Measurements from ENCODE around the gene OGN.

DNA sequence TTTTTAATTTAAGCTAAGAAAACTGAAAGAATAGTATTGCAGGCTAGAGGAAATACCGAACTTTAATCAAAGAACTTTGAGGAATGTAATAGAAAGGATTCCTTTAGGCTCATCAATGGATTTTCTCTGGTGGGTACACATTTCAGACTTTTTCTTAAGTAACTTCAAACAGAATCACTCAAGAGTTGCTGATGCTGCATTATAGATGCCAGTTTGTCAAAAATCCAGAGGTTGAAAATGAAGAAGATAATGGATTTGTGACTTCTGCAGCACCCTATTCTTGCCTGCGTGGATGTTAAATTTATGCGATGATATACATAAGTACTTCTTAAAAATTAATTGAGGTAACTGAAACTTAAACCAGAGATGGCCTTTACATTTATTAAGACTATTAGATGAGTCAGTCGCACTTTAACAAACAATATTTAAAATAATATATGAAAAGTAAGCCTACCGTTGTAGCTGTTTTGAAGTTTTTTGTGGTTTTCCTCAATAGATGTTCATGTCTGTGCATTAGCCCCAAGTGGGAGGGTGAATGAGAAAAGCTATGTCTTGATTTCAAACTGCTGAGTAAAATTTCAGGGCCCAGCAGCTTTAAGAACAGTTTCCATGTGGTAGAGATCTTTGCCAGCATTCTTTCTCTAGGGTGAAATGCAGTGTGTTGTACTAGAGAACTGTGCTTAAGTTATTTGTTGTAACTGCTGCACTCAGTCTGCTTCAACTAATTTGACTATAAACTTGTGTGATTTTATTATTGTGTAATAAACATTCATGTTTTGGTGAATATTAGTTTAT, at the start of gene OGN:
- TF ChIP-seq POLR2A (IDR thresholded peaks at IDR 0.05) (no peak), POLR2AphosphoS5 (IDR thresholded peaks at IDR 0.05) (no peak), EP300 (IDR thresholded peaks at IDR 0.05) (no peak)
- TF ChIP-seq, protein P1, sequence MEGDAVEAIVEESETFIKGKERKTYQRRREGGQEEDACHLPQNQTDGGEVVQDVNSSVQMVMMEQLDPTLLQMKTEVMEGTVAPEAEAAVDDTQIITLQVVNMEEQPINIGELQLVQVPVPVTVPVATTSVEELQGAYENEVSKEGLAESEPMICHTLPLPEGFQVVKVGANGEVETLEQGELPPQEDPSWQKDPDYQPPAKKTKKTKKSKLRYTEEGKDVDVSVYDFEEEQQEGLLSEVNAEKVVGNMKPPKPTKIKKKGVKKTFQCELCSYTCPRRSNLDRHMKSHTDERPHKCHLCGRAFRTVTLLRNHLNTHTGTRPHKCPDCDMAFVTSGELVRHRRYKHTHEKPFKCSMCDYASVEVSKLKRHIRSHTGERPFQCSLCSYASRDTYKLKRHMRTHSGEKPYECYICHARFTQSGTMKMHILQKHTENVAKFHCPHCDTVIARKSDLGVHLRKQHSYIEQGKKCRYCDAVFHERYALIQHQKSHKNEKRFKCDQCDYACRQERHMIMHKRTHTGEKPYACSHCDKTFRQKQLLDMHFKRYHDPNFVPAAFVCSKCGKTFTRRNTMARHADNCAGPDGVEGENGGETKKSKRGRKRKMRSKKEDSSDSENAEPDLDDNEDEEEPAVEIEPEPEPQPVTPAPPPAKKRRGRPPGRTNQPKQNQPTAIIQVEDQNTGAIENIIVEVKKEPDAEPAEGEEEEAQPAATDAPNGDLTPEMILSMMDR (IDR thresholded peaks at IDR 0.05) = no peak
